Mesothelial cell of epicardium (in vitro differentiated cells): ENCODE results near the gene HOMER2. TPM values are rescaled to one million over a fixed set of nuclear protein-coding genes. Genes with fewer than 3 reads are reported as not detected.
A peak's percentile ranks its signal among the peaks of the same experiment; 100 is the strongest.

Experiments
- DNase-seq, 2 experiments: peaks; one replicate each; pipeline ENCODE4 v3.0.0; 2021; ENCODE audit warnings: low spot score in 2 of 2; ENCODE audit not compliant: unreplicated experiment in 2 of 2
- H3K27ac Mint-ChIP-seq: 2 replicates; pipeline ENCODE4 v1.8.0; 2021; ENCODE audit warnings: mixed read lengths
- H3K27me3 Mint-ChIP-seq: 2 replicates; pipeline ENCODE4 v1.8.0; 2021; ENCODE audit warnings: low read depth, mixed read lengths
- H3K36me3 Mint-ChIP-seq: 2 replicates; pipeline ENCODE4 v1.8.0; 2021; ENCODE audit warnings: mixed read lengths
- H3K4me1 Mint-ChIP-seq: 2 replicates; pipeline ENCODE4 v1.8.0; 2021; ENCODE audit warnings: mixed read lengths
- H3K4me3 Mint-ChIP-seq: 2 replicates; pipeline ENCODE4 v1.8.0; 2021; ENCODE audit warnings: mild to moderate bottlenecking, moderate library complexity, mixed read lengths
- H3K9me3 Mint-ChIP-seq: 2 replicates; pipeline ENCODE4 v1.8.0; 2021; ENCODE audit warnings: mixed read lengths
- CTCF ChIP-seq: fragments of 200-600 bp; sonication (generic); IDR thresholded peaks from one replicate; pipeline ENCODE4 v1.5.0; 2021; ENCODE audit warnings: antibody characterized with exemption; ENCODE audit not compliant: unreplicated experiment
- total RNA-seq: library from RNA; stranded (reverse); gene quantifications from 3 replicates; pipeline ENCODE4 v1.2.1, GENCODE V29; 2021

Gene HOMER2
- total RNA-seq, 1 donor from 2014 or later, result 15.9 TPM

DNA sequence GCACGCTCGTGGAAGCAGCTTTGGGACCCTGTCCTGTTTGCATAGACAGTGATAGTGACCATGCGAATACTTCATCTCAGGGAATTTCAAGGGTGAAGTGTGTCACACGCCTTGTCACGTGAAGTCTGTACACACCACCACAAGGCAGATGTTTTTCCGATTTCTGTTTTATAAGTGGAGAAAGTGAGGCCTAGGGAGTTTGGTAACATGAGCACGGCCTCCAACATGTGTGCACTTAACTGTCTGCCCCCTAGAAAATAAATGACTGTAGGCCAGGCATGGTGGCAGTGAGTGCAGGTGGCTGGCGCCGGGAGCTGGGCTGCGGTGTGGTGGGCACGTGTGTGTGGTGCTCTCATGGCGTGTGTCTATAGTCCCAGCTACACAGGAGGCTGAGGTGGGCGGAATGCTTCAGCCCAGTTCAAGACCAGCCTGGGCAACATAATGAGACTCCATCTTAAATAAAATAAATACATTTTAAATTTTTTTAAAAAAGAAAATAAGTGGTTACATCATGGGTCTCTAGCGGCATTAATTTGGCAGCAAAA is 101.1 kb downstream of the HOMER2 start:
- Mint-ChIP-seq H3K27me3 (no peaks in the 10 kb centered on the region), H3K9me3 (no peaks in the 10 kb centered on the region), H3K4me3 (no peak overlapping the region), H3K4me1 (peaks cover 15% of the 10 kb centered on the region), H3K36me3 (no peaks in the 10 kb centered on the region), H3K27ac (no peak overlapping the region)
- no peak for TF ChIP-seq CTCF
- no peak for DNase-seq

GRCh38 chr15:82850731-82851130 is 101.8 kb downstream of the HOMER2 start:
- H3K27ac Mint-ChIP-seq, result no peak overlapping the region

DNA sequence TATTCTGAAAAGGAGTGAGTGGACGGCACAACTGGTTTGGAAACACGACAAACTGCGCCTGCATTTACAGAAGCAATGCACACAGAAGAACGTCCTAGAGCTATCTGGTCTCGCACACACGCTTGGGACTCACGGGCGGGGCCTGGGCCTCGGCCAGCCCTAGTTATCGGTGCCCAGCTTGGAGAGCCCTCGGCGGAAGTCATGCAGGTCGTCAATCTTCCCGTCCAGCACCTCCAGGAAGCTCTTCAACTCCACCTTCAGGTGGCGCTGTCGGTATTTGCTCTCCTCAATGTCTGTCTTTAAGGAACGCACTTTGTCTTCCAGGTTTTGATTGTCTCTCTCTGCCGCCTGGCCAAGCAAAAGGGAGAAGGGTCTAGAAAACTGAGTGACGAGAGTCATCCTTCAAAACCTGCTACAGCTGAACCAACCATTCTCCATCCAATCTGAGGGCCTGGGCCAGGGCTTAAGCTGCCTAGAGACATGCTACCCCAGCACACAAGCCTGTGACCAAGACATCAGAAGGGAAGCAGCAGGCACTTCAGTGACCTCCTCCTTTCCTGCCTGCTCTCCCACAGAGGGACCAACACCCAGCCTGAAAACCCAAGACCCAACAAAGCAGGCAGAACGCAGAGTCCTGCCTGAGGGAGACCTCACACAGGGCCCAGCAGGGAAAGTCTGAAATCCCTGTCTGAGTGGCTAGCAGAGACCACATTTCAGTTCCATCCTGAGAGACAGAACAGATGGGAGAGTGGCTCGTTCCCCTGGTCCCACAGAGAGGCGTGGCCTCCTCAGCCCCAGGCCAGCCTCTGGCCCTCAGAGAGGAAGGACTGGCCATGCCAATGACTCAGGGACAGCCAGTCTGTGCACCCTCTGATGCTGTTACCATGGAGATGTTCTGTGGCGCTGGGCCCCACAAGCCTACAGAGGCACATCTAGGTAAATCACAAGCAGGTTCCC is 102.7 kb downstream of the HOMER2 start:
- TF ChIP-seq CTCF, result peak; percentile 70
- H3K4me3 Mint-ChIP-seq, result peak overlapping the region; percentile 24
- peak overlapping the region; percentile 70 for H3K27ac Mint-ChIP-seq
- DNase-seq, result peak; percentile 47 to 68
- no peaks in the 10 kb centered on the region for H3K27me3 Mint-ChIP-seq
- H3K36me3 Mint-ChIP-seq, result no peaks in the 10 kb centered on the region
- no peaks in the 10 kb centered on the region for H3K9me3 Mint-ChIP-seq
- H3K4me1 Mint-ChIP-seq, result peaks cover 15% of the 10 kb centered on the region

More at GRCh38 chr15:82850731-82851130, 101.8 kb downstream of the HOMER2 start:
- no peaks in the 10 kb centered on the region for H3K27me3 Mint-ChIP-seq
- no peak for TF ChIP-seq CTCF
- H3K36me3 Mint-ChIP-seq, result no peaks in the 10 kb centered on the region
- peaks cover 15% of the 10 kb centered on the region for H3K4me1 Mint-ChIP-seq
- no peak overlapping the region for H3K4me3 Mint-ChIP-seq
- no peak for DNase-seq
- no peaks in the 10 kb centered on the region for H3K9me3 Mint-ChIP-seq

DNA sequence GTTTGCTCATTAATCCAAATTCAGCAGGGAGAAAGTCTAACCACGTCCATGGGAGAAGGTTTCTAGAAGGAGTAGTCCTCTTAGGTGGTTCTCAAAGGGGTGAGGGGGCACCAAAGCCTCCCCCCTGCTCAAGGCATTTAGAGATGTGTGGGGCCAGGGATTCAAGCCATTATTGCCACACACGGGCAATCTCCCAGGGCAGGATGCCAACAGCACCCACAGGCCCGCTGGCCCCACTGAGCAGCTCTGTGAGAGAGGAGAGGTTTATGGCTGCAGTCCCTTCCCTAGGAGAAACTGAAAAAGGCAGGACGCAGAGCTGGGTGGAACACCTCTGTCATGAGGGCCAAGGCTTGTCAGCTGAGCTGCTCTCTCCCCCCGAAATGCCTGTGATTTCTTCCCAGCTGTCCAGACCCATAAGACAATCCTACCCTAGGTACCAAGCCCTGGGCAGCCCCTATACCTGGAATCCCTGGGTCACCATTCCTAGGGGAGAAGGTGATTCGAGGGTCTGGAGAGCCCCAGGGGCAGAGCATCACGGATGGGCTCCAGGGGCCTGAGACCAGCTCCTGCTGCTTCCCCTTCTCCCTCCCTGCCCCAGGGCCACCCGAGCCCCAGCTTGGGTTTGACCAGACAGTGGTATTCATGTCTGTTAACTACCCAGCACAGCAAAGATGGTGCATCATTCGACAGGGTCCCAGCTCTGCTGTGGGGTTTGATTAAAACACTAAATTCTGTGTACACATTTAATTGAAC is 104.1 kb downstream of the HOMER2 start:
- H3K4me3 Mint-ChIP-seq, result no peak overlapping the region
- TF ChIP-seq CTCF, result no peak
- peaks cover 15% of the 10 kb centered on the region for H3K4me1 Mint-ChIP-seq
- peaks cover 3% of the 10 kb centered on the region for H3K36me3 Mint-ChIP-seq
- H3K27me3 Mint-ChIP-seq, result no peaks in the 10 kb centered on the region
- no peak overlapping the region for H3K27ac Mint-ChIP-seq
- H3K9me3 Mint-ChIP-seq, result no peaks in the 10 kb centered on the region
- DNase-seq, result no peak

- Mint-ChIP-seq H3K27me3 (no peaks in the 10 kb centered on the region), H3K4me1 (peaks cover 15% of the 10 kb centered on the region), H3K4me3 (no peak overlapping the region), H3K27ac (no peak overlapping the region), H3K9me3 (peaks cover 2% of the 10 kb centered on the region), H3K36me3 (peaks cover 4% of the 10 kb centered on the region)
- no peak for DNase-seq
- TF ChIP-seq CTCF, result no peak
Measured at GRCh38 chr15:82847703-82848102, 104.8 kb downstream of the HOMER2 start.
